GM12873 (cell line): ENCODE data around the gene TMEM185A.
"Not testable (repeated sequence)": the region's sequence is repeated elsewhere in the genome, so short reads cannot be mapped to it uniquely, and the experiment has no call there.

ENCODE experiments used
- TF ChIP-seq, protein P1 (sequence below): IDR thresholded peaks from 2 replicates; pipeline ENCODE4 v1.5.1; 2012; ENCODE audit warnings: low read depth, mild to moderate bottlenecking, moderate library complexity, low read length, control low read depth; ENCODE audit not compliant: insufficient read depth; ENCODE audit errors: missing control alignments

The TMEM185A gene

DNA sequence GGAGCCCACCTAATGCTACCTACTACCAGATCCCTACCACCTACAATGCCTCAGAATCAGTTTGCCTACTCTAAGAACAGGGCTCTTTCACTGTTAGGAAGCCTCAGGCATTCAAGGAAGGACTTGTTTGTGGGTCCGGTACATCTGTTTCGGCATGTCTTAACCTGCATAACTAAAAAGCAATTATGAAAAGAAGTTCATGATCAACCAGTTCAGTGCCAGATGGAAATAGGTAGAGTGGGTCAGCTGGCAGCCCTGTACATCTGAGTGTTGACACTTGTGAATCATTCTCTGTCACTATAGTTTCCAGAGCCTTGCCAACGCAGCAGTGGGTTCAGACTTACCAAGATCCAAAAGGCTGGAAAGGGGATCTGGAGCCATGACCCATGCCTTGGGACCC, 3.3 kb downstream of the TMEM185A start:
- TF ChIP-seq, protein P1, sequence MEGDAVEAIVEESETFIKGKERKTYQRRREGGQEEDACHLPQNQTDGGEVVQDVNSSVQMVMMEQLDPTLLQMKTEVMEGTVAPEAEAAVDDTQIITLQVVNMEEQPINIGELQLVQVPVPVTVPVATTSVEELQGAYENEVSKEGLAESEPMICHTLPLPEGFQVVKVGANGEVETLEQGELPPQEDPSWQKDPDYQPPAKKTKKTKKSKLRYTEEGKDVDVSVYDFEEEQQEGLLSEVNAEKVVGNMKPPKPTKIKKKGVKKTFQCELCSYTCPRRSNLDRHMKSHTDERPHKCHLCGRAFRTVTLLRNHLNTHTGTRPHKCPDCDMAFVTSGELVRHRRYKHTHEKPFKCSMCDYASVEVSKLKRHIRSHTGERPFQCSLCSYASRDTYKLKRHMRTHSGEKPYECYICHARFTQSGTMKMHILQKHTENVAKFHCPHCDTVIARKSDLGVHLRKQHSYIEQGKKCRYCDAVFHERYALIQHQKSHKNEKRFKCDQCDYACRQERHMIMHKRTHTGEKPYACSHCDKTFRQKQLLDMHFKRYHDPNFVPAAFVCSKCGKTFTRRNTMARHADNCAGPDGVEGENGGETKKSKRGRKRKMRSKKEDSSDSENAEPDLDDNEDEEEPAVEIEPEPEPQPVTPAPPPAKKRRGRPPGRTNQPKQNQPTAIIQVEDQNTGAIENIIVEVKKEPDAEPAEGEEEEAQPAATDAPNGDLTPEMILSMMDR: no peak

DNA sequence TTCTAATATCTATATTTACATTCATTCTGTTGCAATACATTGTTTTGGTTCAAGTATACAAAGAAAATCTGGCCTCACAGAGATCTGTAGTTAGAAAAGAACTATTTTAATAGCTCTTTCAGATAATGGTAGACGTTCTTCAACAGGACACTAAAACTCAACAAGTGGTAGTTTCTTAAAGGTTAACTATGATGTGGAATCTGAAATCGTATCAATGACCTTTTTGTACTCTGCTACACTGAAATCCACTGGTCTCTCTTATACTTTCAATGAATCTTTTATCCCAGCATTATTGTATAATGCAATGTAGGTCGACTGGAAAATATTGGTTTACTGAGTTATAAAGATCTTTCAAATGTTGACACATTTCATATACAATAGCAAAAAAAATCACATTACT, 12.7 kb downstream of the TMEM185A start:
- TF ChIP-seq, protein P1: no peak

- TF ChIP-seq, protein P1: no peak
Observed at GRCh38 chrX:149611623-149612175, 19.9 kb downstream of the TMEM185A start.

- TF ChIP-seq, protein P1: no peak
Observed at GRCh38 chrX:149610511-149610910, 21.1 kb downstream of the TMEM185A start.

- TF ChIP-seq, protein P1: no peak
Observed at GRCh38 chrX:149607699-149608098, 23.9 kb downstream of the TMEM185A start.

DNA sequence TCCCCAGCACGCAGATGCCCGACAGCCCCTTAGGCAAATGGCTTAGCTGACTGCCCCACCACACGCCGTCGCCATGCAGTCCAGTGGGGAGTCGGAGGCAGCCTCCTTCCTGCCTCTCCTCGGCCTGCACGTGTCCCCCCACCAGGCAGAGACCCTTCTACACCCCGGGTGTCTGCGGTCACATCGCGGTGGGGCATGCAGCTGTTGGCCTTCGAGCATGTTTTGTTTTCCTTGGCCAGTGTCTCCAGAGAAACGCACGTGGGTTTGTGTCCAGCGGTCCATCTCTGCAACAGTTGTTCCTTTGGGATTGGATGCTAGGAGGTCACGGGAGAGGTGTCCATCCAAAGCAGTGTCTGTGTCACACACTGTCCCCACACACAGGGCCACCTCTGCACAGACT, 36.4 kb downstream of the TMEM185A start, which contains the start of gene HSFX2:
Gene HSFX2, minus strand, starts transcription at position 101 of the 400 bp plus-strand sequence. CDS start 614 bp downstream, outside the sequence.
- TF ChIP-seq, protein P1: not testable (repeated sequence)

DNA sequence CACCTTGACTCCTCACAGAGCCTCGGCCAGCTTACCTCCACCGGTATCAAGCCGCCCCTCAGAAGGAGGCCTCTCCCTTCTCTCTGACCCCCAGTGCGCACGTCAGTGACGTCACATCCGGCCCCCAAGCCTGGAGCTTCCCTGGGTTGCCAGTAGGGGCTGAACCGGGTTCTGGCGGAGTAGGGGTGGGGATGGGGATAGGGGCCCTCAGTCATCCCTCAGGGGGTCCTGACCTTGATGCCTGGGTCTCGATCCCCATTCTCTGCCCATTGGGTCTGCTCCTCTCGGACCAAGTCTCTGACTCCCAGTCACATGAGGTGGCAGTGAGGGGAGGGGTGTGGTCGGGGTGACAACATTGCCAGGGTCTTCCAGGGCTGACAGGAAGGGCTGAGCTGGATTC, 44.2 kb downstream of the TMEM185A start, which contains the start of gene MAGEA9B:
Gene MAGEA9B, minus strand, starts transcription at position 101 of the 400 bp plus-strand sequence. CDS start 4,280 bp downstream, outside the sequence.
- TF ChIP-seq, protein P1: not testable (repeated sequence)
